SK-N-SH (cell line): ENCODE results near the gene HECTD4. TPM values are rescaled to one million over a fixed set of nuclear protein-coding genes. Genes with fewer than 3 reads are reported as not detected.

ENCODE experiments used
- CTCF ChIA-PET: fragments of 300-600, 350-600 bp; formaldehyde crosslinking; extraction: SDS; loops from one replicate; lab custom pipeline; 2021; lab: Yijun Ruan, JAX
- POLR2A ChIA-PET: fragments of 350-600 bp; sonication (Branson Sonifier 250); formaldehyde crosslinking; extraction: SDS; loops from one replicate; lab custom pipeline; 2020; ENCODE audit warnings: antibody characterized with exemption, inconsistent platforms; lab: Yijun Ruan, JAX
- DNase-seq: peaks from one replicate; pipeline ENCODE4 v3.0.0; 2012
- H2AFZ ChIP-seq: fragments of 200-600 bp; sonication (generic); 2 replicates; pipeline ENCODE4 v1.8.1; 2016; ENCODE audit warnings: antibody characterized with exemption, mild to moderate bottlenecking, low read depth
- H3F3A ChIP-seq: fragments of 200-600 bp; sonication (generic); replicated peaks from 2 replicates; pipeline ENCODE3; 2016; ENCODE audit warnings: antibody characterized with exemption, mild to moderate bottlenecking; ENCODE audit not compliant: insufficient read depth
- H3K27ac ChIP-seq, 2 experiments: fragments of 200-500 bp in 1 of 2; fragments of 200-600 bp in 1 of 2; sonication (Bioruptor generic) in 1 of 2; sonication (generic), shearing (Covaris generic) in 1 of 2; 2 replicates each; pipeline versions ENCODE4 v1.5.1 to v1.6.1; 2014 to 2016; ENCODE audit warnings: low read depth in 2 of 2, inconsistent platforms in 1 of 2, low read length in 1 of 2, mild to moderate bottlenecking in 1 of 2, mixed read lengths in 1 of 2
- H3K27me3 ChIP-seq: fragments of 200-600 bp; sonication (generic), shearing (Covaris generic); 2 replicates; pipeline ENCODE4 v1.6.1; 2016; ENCODE audit warnings: mixed run types; ENCODE audit not compliant: insufficient read depth
- H3K36me3 ChIP-seq, 2 experiments: fragments of 200-500 bp in 1 of 2; fragments of 200-600 bp in 1 of 2; sonication (Bioruptor generic) in 1 of 2; sonication (generic) in 1 of 2; replicated peaks in 1 of 2; 2 replicates each; pipeline versions ENCODE3 to v1.5.1; 2014 to 2016; ENCODE audit warnings: low read length in 1 of 2, mild to moderate bottlenecking in 1 of 2; ENCODE audit not compliant: insufficient read depth in 2 of 2, control insufficient read depth in 1 of 2
- H3K4me1 ChIP-seq, 2 experiments: fragments of 200-500 bp in 1 of 2; fragments of 200-600 bp in 1 of 2; sonication (Bioruptor generic) in 1 of 2; sonication (generic), shearing (Covaris generic) in 1 of 2; 2 replicates each; pipeline versions ENCODE4 v1.5.1 to v1.6.1; 2014 to 2016; ENCODE audit warnings: low read depth in 1 of 2, low read length in 1 of 2, mixed run types in 1 of 2; ENCODE audit not compliant: insufficient read depth in 2 of 2, control insufficient read depth in 1 of 2
- H3K4me2 ChIP-seq: fragments of 200-600 bp; sonication (generic), shearing (Covaris generic); 2 replicates; pipeline ENCODE4 v1.6.1; 2017; ENCODE audit warnings: mixed run types
- H3K4me3 ChIP-seq, 2 experiments: fragments of 200-500 bp in 1 of 2; fragments of 200-600 bp in 1 of 2; sonication (Bioruptor generic) in 1 of 2; sonication (generic), shearing (Covaris generic) in 1 of 2; 2 replicates each; pipeline versions ENCODE4 v1.5.1 to v1.8.1; 2014 to 2016; ENCODE audit warnings: low read depth in 2 of 2, inconsistent platforms in 1 of 2, low read length in 1 of 2, mild to moderate bottlenecking in 1 of 2, mixed read lengths in 1 of 2, moderate library complexity in 1 of 2
- H3K79me2 ChIP-seq: fragments of 200-600 bp; sonication (generic); 2 replicates; pipeline ENCODE4 v1.8.1; 2017; ENCODE audit warnings: mild to moderate bottlenecking; ENCODE audit not compliant: insufficient read depth
- H3K9ac ChIP-seq: fragments of 200-600 bp; sonication (generic); 2 replicates; pipeline ENCODE4 v1.6.1; 2017; ENCODE audit warnings: mixed run types
- H3K9me2 ChIP-seq: fragments of 200-600 bp; sonication (generic); 2 replicates; pipeline ENCODE4 v1.6.1; 2017; ENCODE audit warnings: mixed run types
- H3K9me3 ChIP-seq: fragments of 200-600 bp; sonication (generic); 2 replicates; pipeline ENCODE4 v1.6.1; 2017; ENCODE audit warnings: mixed run types, mild to moderate bottlenecking, moderate library complexity
- H4K20me1 ChIP-seq: fragments of 200-600 bp; sonication (generic); 2 replicates; pipeline ENCODE4 v1.6.1; 2017; ENCODE audit warnings: mild to moderate bottlenecking, mixed run types; ENCODE audit not compliant: insufficient read depth
- CTCF ChIP-seq: fragments of 200-600 bp; sonication (generic); IDR thresholded peaks from 2 replicates; pipeline ENCODE4 v1.6.1; 2017; ENCODE audit warnings: antibody characterized with exemption, mild to moderate bottlenecking, moderate library complexity
- ELF1 ChIP-seq: IDR thresholded peaks from 2 replicates; pipeline ENCODE4 v1.4.0; 2012
- FOSL2 ChIP-seq: IDR thresholded peaks from 2 replicates; pipeline ENCODE4 v1.4.0; 2012; ENCODE audit warnings: low read depth, mild to moderate bottlenecking, moderate library complexity, borderline replicate concordance
- GABPA ChIP-seq: IDR thresholded peaks from 2 replicates; pipeline ENCODE4 v1.4.0; 2012; ENCODE audit warnings: low read depth, mild to moderate bottlenecking
- JUND ChIP-seq: IDR thresholded peaks from 2 replicates; pipeline ENCODE4 v1.4.0; 2012
- MAX ChIP-seq: IDR thresholded peaks from 2 replicates; pipeline ENCODE4 v1.4.0; 2012; ENCODE audit warnings: low read depth
- MEF2A ChIP-seq: IDR thresholded peaks from 2 replicates; pipeline ENCODE4 v1.4.0; 2012; ENCODE audit warnings: low read depth, borderline replicate concordance
- MXI1 ChIP-seq: IDR thresholded peaks from 2 replicates; pipeline ENCODE4 v1.6.1; 2012; ENCODE audit warnings: mild to moderate bottlenecking, low read depth, low read length, improper control_type of control experiment
- NRF1 ChIP-seq: IDR thresholded peaks from 2 replicates; pipeline ENCODE4 v1.6.1; 2012; ENCODE audit warnings: low read depth, mild to moderate bottlenecking, low read length
- PBX3 ChIP-seq: IDR thresholded peaks from 2 replicates; pipeline ENCODE4; 2012
- RAD21 ChIP-seq: IDR thresholded peaks from 2 replicates; pipeline ENCODE4 v1.6.1; 2012; ENCODE audit warnings: mild to moderate bottlenecking, low read length
- RFX5 ChIP-seq: IDR thresholded peaks from 2 replicates; pipeline ENCODE4 v1.6.1; 2012; ENCODE audit warnings: mild to moderate bottlenecking, improper control_type of control experiment, low read length
- SMC3 ChIP-seq: IDR thresholded peaks from 2 replicates; pipeline ENCODE4 v1.6.1; 2012; ENCODE audit warnings: low read depth, low read length, improper control_type of control experiment
- WGBS: methylation state at CpG from one replicate; pipeline ENCODE4 v1.1.6; 2017; ENCODE audit warnings: low lambda C conversion rate; 5-methylcytosine and 5-hydroxymethylcytosine counted together
- polyA plus RNA-seq, 3 experiments: library from polyadenylated mRNA; depleted of rRNA; stranded (reverse); fragments of >200 nt; gene quantifications; 2 replicates each; pipeline ENCODE4 v1.2.3, GENCODE V29; 2012

HECTD4 gene
- polyA plus RNA-seq, 1 of the 3 experiments (the other 2 are of a cell fraction), result 14.6 TPM

- TF ChIP-seq NRF1 (no peak), RAD21 (peak; percentile 71), CTCF (peak; percentile 71), ELF1 (no peak), RFX5 (no peak), MAX (no peak), MEF2A (no peak), MXI1 (no peak), GABPA (no peak), PBX3 (no peak), JUND (no peak), SMC3 (peak; percentile 61)
- TF ChIP-seq, all 33 proteins: peak for 3
- Histone ChIP-seq H4K20me1 (no peaks in the 10 kb centered on the region), H3K9me2 (no peaks in the 10 kb centered on the region), H3F3A (no peaks in the 10 kb centered on the region), H3K4me3 (no peak overlapping the region), H3K4me1 (no peaks in the 10 kb centered on the region), H3K4me2 (no peak overlapping the region), H3K79me2 (no peaks in the 10 kb centered on the region), H3K9ac (no peak overlapping the region), H3K9me3 (no peaks in the 10 kb centered on the region), H3K36me3 (peaks cover 31 to 46% of the 10 kb centered on the region in 2 experiments), H3K27ac (no peak overlapping the region), H2AFZ (no peak overlapping the region), H3K27me3 (no peaks in the 10 kb centered on the region)
- peak; percentile 78 for DNase-seq
- CTCF ChIA-PET, result interaction anchor here (0.5 to 5.1 kb wide), 32 partner anchors 9 to 224 kb away, joined by 3 to 82 read pairs (median 4); partner anchors contain the start of gene HECTD4
- WGBS, result 91% methylated on average over 9 of the region's 9 CpGs
- POLR2A ChIA-PET, result interaction anchor here (0.8 kb wide), 1 partner anchor 189 kb away, joined by 7 read pairs; no protein-coding TSS in a partner anchor
Observed at GRCh38 chr12:112198120-112198733, 184.0 kb downstream of the HECTD4 start.

- 93% methylated on average over 9 of the region's 9 CpGs for WGBS
- Histone ChIP-seq H3K9me3 (no peaks in the 10 kb centered on the region), H3K4me3 (no peak overlapping the region), H3K36me3 (peaks cover 39 to 48% of the 10 kb centered on the region in 2 experiments), H3K27ac (no peak overlapping the region), H3K79me2 (no peaks in the 10 kb centered on the region), H3K27me3 (no peaks in the 10 kb centered on the region), H3K9me2 (no peaks in the 10 kb centered on the region), H3K4me1 (no peaks in the 10 kb centered on the region), H3K9ac (no peak overlapping the region), H3K4me2 (no peak overlapping the region), H4K20me1 (no peaks in the 10 kb centered on the region), H2AFZ (no peak overlapping the region), H3F3A (no peaks in the 10 kb centered on the region)
- DNase-seq, result no peak
- POLR2A ChIA-PET, result no interaction called here
- no peak for TF ChIP-seq FOSL2
- no peak for TF ChIP-seq SMC3
- CTCF ChIA-PET, result interaction anchor here (5.1 kb wide), 1 partner anchor 191 kb away, joined by 82 read pairs; no protein-coding TSS in a partner anchor
Observed at GRCh38 chr12:112196196-112196875, 185.9 kb downstream of the HECTD4 start.
